HG03196 (cell line): ENCODE measurements around the gene STX4.
"Not testable (repeated sequence)": the region's sequence is repeated elsewhere in the genome, so short reads cannot be mapped to it uniquely, and the experiment has no call there.

Experiments used
- ATAC-seq: cut with Tn5 transposase; IDR thresholded peaks from one replicate; pipeline ENCODE4 v1.9.1; 2021; ENCODE audit not compliant: unreplicated experiment

Gene STX4

GRCh38 chr16:30998852-30999761 lies 34.3 kb upstream of the STX4 start:
- no peak for ATAC-seq

GRCh38 chr16:31000671-31001382 lies 32.5 kb upstream of the STX4 start:
- ATAC-seq = no peak

DNA sequence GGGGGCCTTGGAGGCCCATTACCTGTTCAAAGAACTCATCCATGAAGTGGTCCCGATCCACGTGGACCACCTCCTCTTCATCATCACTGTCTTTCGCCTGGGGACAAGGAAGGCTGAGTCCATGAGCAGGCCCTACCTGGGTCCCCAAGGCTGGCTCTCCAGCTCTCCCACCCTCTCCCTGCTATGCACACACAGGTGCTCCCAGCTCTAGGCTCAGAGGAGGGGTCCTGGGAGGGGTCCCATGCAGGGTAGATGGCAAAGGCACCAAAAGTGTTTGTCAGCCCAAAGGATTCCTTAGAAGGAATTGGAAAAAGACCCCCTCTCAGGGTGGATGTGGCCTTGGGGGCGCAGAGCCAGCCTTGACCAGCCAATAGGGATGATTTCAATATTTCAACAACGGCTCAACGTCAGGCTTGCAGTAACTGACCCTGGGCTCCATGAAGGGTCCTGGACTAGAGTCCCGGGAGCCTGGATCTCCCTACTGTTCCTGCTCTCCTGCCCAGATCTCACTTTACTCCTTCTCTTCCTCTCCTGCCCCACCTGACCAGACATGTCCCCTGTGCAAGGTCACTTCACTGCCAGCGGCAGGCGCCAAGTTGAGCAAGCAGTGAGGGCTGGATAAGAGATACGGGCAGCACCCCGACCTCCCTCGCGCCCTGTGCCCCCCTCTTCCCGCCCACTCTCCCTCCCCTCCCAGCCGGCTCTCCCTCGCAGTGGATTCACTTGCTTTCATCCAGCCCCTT lies 31.7 kb upstream of the STX4 start:
- no peak for ATAC-seq

GRCh38 chr16:31002250-31002700 lies 31.1 kb upstream of the STX4 start:
- ATAC-seq = no peak

- no peak for ATAC-seq
Measured at GRCh38 chr16:31002862-31003341, 30.5 kb upstream of the STX4 start.

DNA sequence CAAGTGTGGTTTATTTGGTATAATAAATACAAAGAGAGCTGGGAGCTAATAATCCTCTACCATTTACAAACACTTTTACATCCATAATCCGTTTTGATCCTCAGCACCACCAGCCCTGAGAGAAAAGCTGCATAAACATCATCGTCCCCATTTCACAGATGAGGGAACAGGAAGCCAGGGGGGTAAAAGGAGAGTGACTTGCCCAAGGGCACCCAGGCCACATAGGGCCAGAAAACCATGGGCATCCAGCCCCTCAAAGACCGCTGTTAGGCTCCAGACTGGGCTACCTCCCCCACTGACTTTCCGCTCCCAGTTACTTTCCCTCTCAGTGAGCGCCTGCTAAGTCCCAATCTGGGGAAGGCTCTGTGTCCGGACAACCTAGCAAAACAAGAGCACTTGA lies 29.6 kb upstream of the STX4 start:
- no peak for ATAC-seq

GRCh38 chr16:31004658-31005057 lies 28.7 kb upstream of the STX4 start:
- no peak for ATAC-seq

- no peak for ATAC-seq
Measured at GRCh38 chr16:31005350-31006085, 27.8 kb upstream of the STX4 start.

GRCh38 chr16:31006086-31006385 lies 27.3 kb upstream of the STX4 start:
- no peak for ATAC-seq

- no peak for ATAC-seq
Measured at GRCh38 chr16:31006589-31006988, 26.8 kb upstream of the STX4 start.

DNA sequence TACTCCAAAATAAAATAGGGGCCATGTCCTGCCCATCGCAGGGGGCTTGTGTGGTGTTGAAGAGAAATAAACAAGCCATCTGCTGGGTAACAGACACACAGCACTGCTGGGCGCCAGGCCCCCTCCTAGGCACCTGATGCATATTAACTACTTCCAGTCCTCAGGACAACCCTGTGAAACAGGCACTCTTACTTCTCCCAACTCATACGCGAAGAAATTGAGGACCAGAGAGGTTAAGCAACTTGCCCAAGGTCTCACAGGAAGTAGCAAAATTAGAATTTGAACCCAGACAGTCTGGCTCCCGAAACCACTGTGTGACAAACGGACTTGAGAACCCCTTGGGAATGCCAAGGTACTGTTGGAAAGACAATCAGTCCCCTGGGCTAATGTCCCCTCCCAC lies 25.7 kb upstream of the STX4 start:
- ATAC-seq = no peak

DNA sequence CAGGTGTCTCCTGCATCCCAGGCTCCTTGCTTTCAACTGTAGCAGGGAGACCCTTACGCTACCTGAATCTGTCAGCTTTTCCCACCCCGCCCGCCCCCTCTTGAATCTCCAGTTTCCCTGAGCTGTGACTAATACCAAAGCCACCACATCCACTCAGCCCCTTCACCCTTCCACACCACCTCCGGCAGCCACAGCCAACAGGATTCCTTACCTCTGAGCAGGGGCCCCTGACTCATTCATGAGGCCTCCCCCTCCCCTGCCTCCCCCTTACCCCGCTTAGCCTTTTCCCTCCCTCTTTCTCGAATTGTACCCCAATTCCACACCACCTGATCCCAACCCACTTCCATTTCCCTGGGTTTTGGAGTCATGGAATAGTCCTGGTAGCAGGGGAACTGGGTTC lies 25.2 kb upstream of the STX4 start:
- no peak for ATAC-seq

- ATAC-seq = no peak
Measured at GRCh38 chr16:31008551-31008950, 24.8 kb upstream of the STX4 start.

DNA sequence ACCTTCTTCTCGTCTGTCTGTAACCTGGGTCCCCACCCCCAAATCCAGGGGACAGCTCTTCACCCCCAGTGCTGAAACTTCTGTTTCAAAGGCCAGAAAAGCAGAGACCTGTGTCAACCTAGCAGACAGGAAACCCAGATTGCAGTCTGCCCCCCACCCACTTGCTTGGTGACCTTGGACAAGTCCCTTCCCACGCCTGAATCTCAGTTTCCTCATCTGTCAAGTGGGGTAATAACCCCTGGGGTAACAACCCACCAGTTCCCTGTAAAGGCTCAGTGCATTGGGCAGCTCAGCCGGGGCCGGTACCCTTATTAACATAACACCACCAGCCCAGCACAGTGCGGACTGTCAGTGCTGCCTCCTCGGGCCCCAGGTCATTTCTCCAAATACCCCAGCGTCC lies 24.2 kb upstream of the STX4 start:
- no peak for ATAC-seq

GRCh38 chr16:31009894-31010584 lies 23.3 kb upstream of the STX4 start:
- ATAC-seq = no peak

DNA sequence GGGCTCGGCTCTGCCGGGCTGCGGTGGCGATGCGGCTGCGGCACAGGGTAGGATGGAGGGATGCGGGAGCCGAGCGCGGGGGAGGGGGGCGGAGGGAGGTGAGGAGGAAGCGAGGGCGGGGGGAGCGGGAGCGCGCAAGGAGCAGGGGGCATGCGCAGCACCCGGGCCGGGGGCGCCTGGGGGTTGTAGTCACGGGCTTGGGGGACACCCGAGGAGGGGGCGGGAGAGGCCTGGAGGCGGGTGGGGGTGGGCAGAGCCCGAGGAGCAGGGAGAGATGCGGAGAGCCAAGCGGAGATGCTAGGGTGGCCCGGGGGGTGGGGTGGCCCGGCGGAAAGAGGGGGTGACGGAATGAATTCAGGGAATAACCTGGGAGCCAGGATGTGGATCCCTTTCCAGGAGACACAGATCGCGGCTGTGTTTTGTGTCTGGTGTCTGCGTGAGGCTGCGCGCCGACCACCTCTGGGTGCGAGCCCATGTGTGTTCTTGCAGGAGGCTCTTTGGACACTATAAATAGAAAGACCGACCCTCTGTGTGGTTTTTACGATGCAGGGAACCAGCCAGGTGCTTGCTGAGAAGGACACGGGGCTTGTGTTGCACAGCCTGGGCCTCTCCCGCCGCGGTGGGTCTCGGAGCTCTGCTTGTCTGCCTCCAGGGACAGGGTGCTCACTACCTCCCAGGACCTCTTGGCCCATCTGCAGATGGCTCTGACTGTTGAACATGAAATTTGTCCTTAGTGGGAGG lies 22.6 kb upstream of the STX4 start, which contains the start of gene STX1B:
STX1B (minus strand) TSS at position 54 of the 741 bp plus-strand sequence. CDS start 242 bp downstream, outside the sequence.
- ATAC-seq = no peak

DNA sequence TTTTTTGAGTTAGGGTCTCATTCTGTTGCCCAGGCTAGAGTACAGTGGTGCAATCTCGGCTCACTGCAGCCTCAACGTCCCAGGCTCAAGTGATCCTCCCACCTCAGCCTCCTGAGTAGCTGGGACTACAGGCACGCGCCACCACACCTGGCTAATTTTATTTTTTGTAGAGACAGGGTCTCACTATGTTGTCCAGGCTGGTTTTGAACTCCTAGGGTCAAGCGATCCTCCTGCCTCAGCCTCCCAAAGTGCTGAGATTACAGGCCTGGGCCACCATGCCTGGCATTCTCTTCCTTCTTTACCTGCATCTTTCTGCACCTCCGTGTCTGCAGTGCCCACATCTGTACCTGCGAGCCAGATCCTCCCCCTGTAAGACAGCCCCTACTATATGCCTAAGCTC lies 21.5 kb upstream of the STX4 start:
- ATAC-seq = not testable (repeated sequence)

DNA sequence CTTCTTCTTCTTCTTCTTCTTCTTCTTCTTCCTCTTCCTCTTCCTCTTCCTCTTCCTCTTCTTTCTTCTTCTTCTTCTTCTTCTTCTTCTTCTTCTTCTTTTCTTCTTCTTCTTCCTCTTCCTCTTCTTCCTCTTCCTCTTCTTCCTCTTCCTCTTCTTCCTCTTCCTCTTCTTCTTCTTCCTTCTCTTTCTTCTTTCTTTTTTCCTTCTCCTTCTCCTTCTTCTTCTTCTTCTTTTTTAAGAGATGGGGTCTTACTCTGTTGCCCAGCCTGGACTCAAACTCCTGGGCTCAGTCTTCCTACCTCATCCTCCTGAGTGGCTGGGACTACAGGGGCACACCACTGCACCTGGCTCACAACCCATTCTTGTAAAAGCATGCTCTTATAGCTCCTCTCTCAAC lies 20.1 kb upstream of the STX4 start:
- not testable (repeated sequence) for ATAC-seq

DNA sequence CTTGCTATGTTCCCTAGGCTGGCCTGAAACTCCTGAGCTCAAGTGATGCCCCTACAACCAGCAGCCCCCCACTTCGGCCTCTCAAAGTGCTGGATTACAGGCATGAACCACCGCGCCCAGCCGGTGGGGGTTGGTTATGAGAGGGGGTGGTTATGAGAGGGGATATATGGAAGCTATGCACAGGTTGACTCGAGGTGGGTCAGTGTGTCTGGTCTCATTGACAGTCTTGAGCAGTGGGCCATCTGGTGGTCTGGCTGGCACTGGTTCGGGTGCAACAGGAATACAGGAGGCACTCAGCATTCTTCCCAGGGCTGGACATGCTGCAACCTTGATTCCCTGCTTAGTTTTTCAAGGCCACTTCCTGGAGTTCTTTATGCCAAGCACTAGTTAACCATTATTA lies 17.3 kb upstream of the STX4 start:
- ATAC-seq = no peak
